HEK293 (cell line): ENCODE data around the gene NUMB.

Source experiments
- ZNF121 ChIP-seq: fragments of 450-650 bp; formaldehyde crosslinking; IDR thresholded peaks from 2 replicates; pipeline ENCODE4 v1.5.1; 2016; ENCODE audit warnings: missing biosample characterization, missing genetic modification characterization
- ZNF140 ChIP-seq: fragments of 450-650 bp; formaldehyde crosslinking; IDR thresholded peaks from 2 replicates; pipeline ENCODE4 v1.5.1; 2016; ENCODE audit warnings: missing biosample characterization, missing genetic modification characterization
- ZNF585B ChIP-seq: fragments of 450-650 bp; formaldehyde crosslinking; IDR thresholded peaks from 2 replicates; pipeline ENCODE4 v1.5.1; 2016; ENCODE audit warnings: missing biosample characterization, missing genetic modification characterization
- ZNF830 ChIP-seq: fragments of 450-650 bp; IDR thresholded peaks from 2 replicates; pipeline ENCODE4 v1.5.0; 2018; ENCODE audit warnings: missing biosample characterization, missing genetic modification characterization, low read depth, mild to moderate bottlenecking, moderate library complexity
- TF ChIP-seq, protein P1 (sequence below): fragments of 450-650 bp; formaldehyde crosslinking; IDR thresholded peaks from 2 replicates; pipeline ENCODE4 v1.5.1; 2016; ENCODE audit warnings: missing biosample characterization, missing genetic modification characterization

GRCh38 chr14:73370561-73370960 is 87.8 kb downstream of the NUMB start:
- TF ChIP-seq ZNF121 (tag by site-specific recombination) (no peak), ZNF140 (tag by site-specific recombination) (no peak), ZNF585B (no peak), ZNF830 (tag by site-specific recombination) (no peak)
- TF ChIP-seq, protein P1, sequence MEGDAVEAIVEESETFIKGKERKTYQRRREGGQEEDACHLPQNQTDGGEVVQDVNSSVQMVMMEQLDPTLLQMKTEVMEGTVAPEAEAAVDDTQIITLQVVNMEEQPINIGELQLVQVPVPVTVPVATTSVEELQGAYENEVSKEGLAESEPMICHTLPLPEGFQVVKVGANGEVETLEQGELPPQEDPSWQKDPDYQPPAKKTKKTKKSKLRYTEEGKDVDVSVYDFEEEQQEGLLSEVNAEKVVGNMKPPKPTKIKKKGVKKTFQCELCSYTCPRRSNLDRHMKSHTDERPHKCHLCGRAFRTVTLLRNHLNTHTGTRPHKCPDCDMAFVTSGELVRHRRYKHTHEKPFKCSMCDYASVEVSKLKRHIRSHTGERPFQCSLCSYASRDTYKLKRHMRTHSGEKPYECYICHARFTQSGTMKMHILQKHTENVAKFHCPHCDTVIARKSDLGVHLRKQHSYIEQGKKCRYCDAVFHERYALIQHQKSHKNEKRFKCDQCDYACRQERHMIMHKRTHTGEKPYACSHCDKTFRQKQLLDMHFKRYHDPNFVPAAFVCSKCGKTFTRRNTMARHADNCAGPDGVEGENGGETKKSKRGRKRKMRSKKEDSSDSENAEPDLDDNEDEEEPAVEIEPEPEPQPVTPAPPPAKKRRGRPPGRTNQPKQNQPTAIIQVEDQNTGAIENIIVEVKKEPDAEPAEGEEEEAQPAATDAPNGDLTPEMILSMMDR (tag by site-specific recombination), result no peak
